Measurements from ENCODE around the gene RXFP3. TPM values are rescaled to one million over a fixed set of nuclear protein-coding genes. Genes with fewer than 3 reads are reported as not detected.

The RXFP3 gene
- polyA plus RNA-seq, 1 donor (not counting 4 experiments of a cell fraction or from before 2014, with no cell fraction given): not detected

GRCh38 chr5:33929925-33930690, 6.1 kb upstream of the RXFP3 start:
- TF ChIP-seq EZH2 (IDR thresholded peaks at IDR 0.05; ENCODE audit: low read length): no peak
- no peak for TF ChIP-seq CTCF (optimal IDR thresholded peaks at IDR 0.05 in 1 of 3, IDR thresholded peaks at IDR 0.05 in 1 of 3, conservative IDR thresholded peaks at IDR 0.05 in 1 of 3; ENCODE audit: extremely low read depth in 1 of 3, insufficient read depth in 2 of 3, low read length in 3 of 3)
- DNase-seq (ENCODE audit: low read depth, low spot score): no peak
- Histone ChIP-seq H2AFZ (ENCODE audit: control insufficient read depth, low read length) (no peak overlapping the region), H4K20me1 (ENCODE audit: control insufficient read depth, extremely low read depth, insufficient read depth, low read length) (no peaks in the 10 kb centered on the region), H3K9me3 (ENCODE audit: control insufficient read depth, low read depth, low read length) (no peaks in the 10 kb centered on the region), H3K27me3 (ENCODE audit: control insufficient read depth, extremely low read depth, insufficient read depth, low read length) (no peaks in the 10 kb centered on the region), H3K9ac (ENCODE audit: control insufficient read depth, extremely low read depth, insufficient read depth, low read length) (no peak overlapping the region), H3K4me3 (ENCODE audit: control insufficient read depth in 2 of 3, extremely low read depth in 1 of 3, insufficient read depth in 2 of 3, low read depth in 1 of 3, low read length in 3 of 3) (no peak overlapping the region), H3K27ac (ENCODE audit: control insufficient read depth, insufficient read depth, low read length) (no peak overlapping the region), H3K9me1 (ENCODE audit: control insufficient read depth, extremely low read depth, insufficient read depth, low read length) (no peaks in the 10 kb centered on the region), H3K4me2 (ENCODE audit: control insufficient read depth, extremely low read depth, insufficient read depth, low read depth, low read length) (no peak overlapping the region), H3K79me2 (ENCODE audit: control insufficient read depth, insufficient read depth, low read length) (no peaks in the 10 kb centered on the region), H3K4me1 (ENCODE audit: control insufficient read depth, extremely low read depth, insufficient read depth, low read length) (no peaks in the 10 kb centered on the region), H3K36me3 (ENCODE audit: control insufficient read depth in 2 of 2, extremely low read depth in 1 of 2, insufficient read depth in 2 of 2, low read length in 2 of 2) (no peaks in the 10 kb centered on the region)
- dilution Hi-C loops (cut with MboI; ENCODE audit: extremely low pct_ligation_motif_present, low sequenced_read_pairs): loop anchor here (25.0 kb wide), 1 partner anchor 443 kb away; no protein-coding TSS in a partner anchor
- no peak for FAIRE-seq

DNA sequence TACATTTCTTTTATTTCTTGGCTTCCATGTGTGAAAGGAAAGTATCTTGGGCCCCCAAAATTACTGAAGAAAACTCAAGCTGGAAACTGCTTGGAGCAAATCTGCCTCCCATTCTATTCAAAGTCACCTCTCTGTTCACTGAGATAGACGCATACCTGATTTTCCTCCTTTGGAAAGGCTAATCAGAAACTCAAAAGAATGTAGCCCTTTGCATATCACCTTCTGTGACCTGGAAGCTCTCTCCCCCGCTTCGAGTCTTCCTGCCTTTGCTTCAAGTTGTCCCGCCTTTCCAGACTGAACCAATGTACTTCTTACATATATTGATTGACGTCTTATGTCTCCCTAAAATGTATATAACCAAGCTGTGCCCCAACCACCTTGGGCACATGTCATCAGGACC, 5.0 kb upstream of the RXFP3 start:
- no peak overlapping the region for H3K27ac ChIP-seq (ENCODE audit: control insufficient read depth, insufficient read depth, low read length)
- peaks cover 4% of the 10 kb centered on the region for H3K27me3 ChIP-seq (ENCODE audit: control insufficient read depth, extremely low read depth, insufficient read depth, low read length)
- no peak overlapping the region for H3K4me3 ChIP-seq (ENCODE audit: control insufficient read depth in 2 of 3, extremely low read depth in 1 of 3, insufficient read depth in 2 of 3, low read depth in 1 of 3, low read length in 3 of 3)
- no peak overlapping the region for H3K9ac ChIP-seq (ENCODE audit: control insufficient read depth, extremely low read depth, insufficient read depth, low read length)
- DNase-seq (ENCODE audit: low read depth, low spot score): no peak
- FAIRE-seq: no peak
- no peaks in the 10 kb centered on the region for H4K20me1 ChIP-seq (ENCODE audit: control insufficient read depth, extremely low read depth, insufficient read depth, low read length)
- no peaks in the 10 kb centered on the region for H3K36me3 ChIP-seq (ENCODE audit: control insufficient read depth in 2 of 2, extremely low read depth in 1 of 2, insufficient read depth in 2 of 2, low read length in 2 of 2)
- TF ChIP-seq EZH2 (IDR thresholded peaks at IDR 0.05; ENCODE audit: low read length): no peak
- TF ChIP-seq CTCF (optimal IDR thresholded peaks at IDR 0.05 in 1 of 3, IDR thresholded peaks at IDR 0.05 in 1 of 3, conservative IDR thresholded peaks at IDR 0.05 in 1 of 3; ENCODE audit: extremely low read depth in 1 of 3, insufficient read depth in 2 of 3, low read length in 3 of 3): no peak
- H3K79me2 ChIP-seq (ENCODE audit: control insufficient read depth, insufficient read depth, low read length): no peaks in the 10 kb centered on the region
- dilution Hi-C loops (cut with MboI; ENCODE audit: extremely low pct_ligation_motif_present, low sequenced_read_pairs): loop anchor here (25.0 kb wide), 1 partner anchor 444 kb away; no protein-coding TSS in a partner anchor
- H3K4me1 ChIP-seq (ENCODE audit: control insufficient read depth, extremely low read depth, insufficient read depth, low read length): no peaks in the 10 kb centered on the region
- no peak overlapping the region for H2AFZ ChIP-seq (ENCODE audit: control insufficient read depth, low read length)
- no peaks in the 10 kb centered on the region for H3K9me3 ChIP-seq (ENCODE audit: control insufficient read depth, low read depth, low read length)
- H3K9me1 ChIP-seq (ENCODE audit: control insufficient read depth, extremely low read depth, insufficient read depth, low read length): no peaks in the 10 kb centered on the region
- no peak overlapping the region for H3K4me2 ChIP-seq (ENCODE audit: control insufficient read depth, extremely low read depth, insufficient read depth, low read depth, low read length)

Data from keratinocyte (primary cell).